ENCODE results near the gene CAPSL. TPM values are rescaled to one million over a fixed set of nuclear protein-coding genes. Genes with fewer than 3 reads are reported as not detected.

The CAPSL gene
- total and polyA plus RNA-seq, 2 of the 8 experiments (the other 6 are each of a cell fraction or from before 2014, with no cell fraction given): not detected

DNA sequence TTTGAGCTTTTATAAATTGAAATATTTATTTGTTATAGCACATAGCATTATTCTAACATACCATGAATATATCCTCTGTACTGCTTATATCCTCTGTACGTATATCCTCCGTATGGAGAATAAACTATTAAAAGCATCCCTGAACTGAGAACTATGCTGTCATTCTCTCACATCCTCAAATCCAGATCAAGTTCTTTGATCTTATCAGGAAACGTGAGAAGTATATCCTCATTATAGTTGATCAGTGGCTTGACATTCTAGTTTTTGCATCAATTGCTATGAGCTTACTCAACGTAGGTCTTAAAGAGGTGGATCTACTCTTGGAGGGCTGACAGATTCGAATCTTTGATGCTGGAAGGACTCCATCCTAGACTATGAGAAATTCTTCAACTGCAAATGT lies 44.3 kb downstream of the CAPSL start:
- H3K36me3 ChIP-seq (ENCODE audit: control insufficient read depth in 2 of 4, insufficient read depth in 4 of 4, low read length in 3 of 4): no peaks in the 10 kb centered on the region
- peaks cover 0 to under 1% (median 0%) of the 10 kb centered on the region in 4 experiments; a peak in 1 of 7 replicates for H3K4me1 ChIP-seq (replicated peaks in 1 of 4; ENCODE audit: control insufficient read depth in 3 of 4, insufficient read depth in 4 of 4, low read length in 3 of 4)
- H3K56ac ChIP-seq (replicated peaks; ENCODE audit: insufficient read length, low read depth, low read length): no peak overlapping the region
- DNase-seq (ENCODE audit: low read depth in 1 of 2, low spot score in 2 of 2) (no peak), FAIRE-seq (no peak)
- POLR2A ChIA-PET (ENCODE audit: partially characterized antibody): no interaction called here
- no peak overlapping the region for H3K4me2 ChIP-seq (ENCODE audit: insufficient read depth in 1 of 2, low read depth in 2 of 2, low read length in 2 of 2)
- WGBS, 2 experiments (ENCODE audit: extremely low coverage in 1 of 2, insufficient coverage in 1 of 2, insufficient read length in 1 of 2, insufficient replicate concordance in 2 of 2, low coverage in 1 of 2, low lambda C conversion rate in 2 of 2, missing lambda C conversion rate in 1 of 2): 93% methylated on average over 5 of the region's 5 CpGs; no CpG with 5 or more reads in 1 of the 2 experiments
- H3K27me3 ChIP-seq (replicated peaks in 1 of 4; ENCODE audit: control insufficient read depth in 3 of 4, extremely low read depth in 1 of 4, insufficient read depth in 3 of 4, low read length in 3 of 4): no peaks in the 10 kb centered on the region
- CTCF ChIA-PET (ENCODE audit: partially characterized antibody): interaction anchor here (0.8 to 2.4 kb wide), 4 partner anchors 21 to 33 kb away, joined by 3 to 6 read pairs (median 4); no protein-coding TSS in a partner anchor
- no peak for TF ChIP-seq BCL11A (IDR thresholded peaks at IDR 0.05; ENCODE audit: low read depth in 2 of 2, low read length in 2 of 2)
- no peak for TF ChIP-seq SUZ12 (IDR thresholded peaks at IDR 0.05; ENCODE audit: low read length)
- TF ChIP-seq RNF2 (IDR thresholded peaks at IDR 0.05; ENCODE audit: borderline replicate concordance, low read depth, low read length, missing control alignments, poor library complexity, severe bottlenecking): no peak
- no peak for TF ChIP-seq CREB1 (IDR thresholded peaks at IDR 0.05)
- no peak for TF ChIP-seq GABPA (IDR thresholded peaks at IDR 0.05; ENCODE audit: borderline replicate concordance, insufficient read depth, low read length)
- TF ChIP-seq, protein P1, sequence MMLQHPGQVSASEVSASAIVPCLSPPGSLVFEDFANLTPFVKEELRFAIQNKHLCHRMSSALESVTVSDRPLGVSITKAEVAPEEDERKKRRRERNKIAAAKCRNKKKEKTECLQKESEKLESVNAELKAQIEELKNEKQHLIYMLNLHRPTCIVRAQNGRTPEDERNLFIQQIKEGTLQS (IDR thresholded peaks at IDR 0.05; ENCODE audit: insufficient read depth, low read depth, low read length): no peak
- no peak for TF ChIP-seq POLR2AphosphoS5 (IDR thresholded peaks at IDR 0.05; ENCODE audit: low read depth, low read length)
- TF ChIP-seq HDAC6 (IDR thresholded peaks at IDR 0.05; ENCODE audit: low read depth, low read length): no peak
- TF ChIP-seq FOSL1 (IDR thresholded peaks at IDR 0.05; ENCODE audit: insufficient read depth, low read depth, low read length): no peak
- no peak overlapping the region for H2BK120ac ChIP-seq (replicated peaks; ENCODE audit: low read depth, low read length)
- H3K79me1 ChIP-seq (ENCODE audit: low read depth, low read length): no peaks in the 10 kb centered on the region
- H2BK20ac ChIP-seq (ENCODE audit: low read length): no peak overlapping the region
- H4K8ac ChIP-seq (ENCODE audit: extremely low read depth, insufficient read depth, low read length): no peak overlapping the region
- H2BK12ac ChIP-seq (ENCODE audit: low read depth, low read length): no peak overlapping the region
- H3K23me2 ChIP-seq (ENCODE audit: low read depth, low read length): no peaks in the 10 kb centered on the region
- no peak overlapping the region for H3K9ac ChIP-seq (replicated peaks in 1 of 4; ENCODE audit: extremely low read depth in 1 of 4, low read depth in 3 of 4, low read length in 3 of 4)
- no peak overlapping the region for H2AFZ ChIP-seq (ENCODE audit: low read length)
- no peak overlapping the region for H2AK5ac ChIP-seq (ENCODE audit: low read depth, low read length)
- no peak overlapping the region for H4K5ac ChIP-seq (ENCODE audit: insufficient read length, low read depth, low read length)
- H2BK5ac ChIP-seq (ENCODE audit: low read depth, low read length): no peak overlapping the region
- H3K9me3 ChIP-seq (ENCODE audit: insufficient read depth in 2 of 2, low read depth in 1 of 2, low read length in 1 of 2): peaks cover 0 to 6% of the 10 kb centered on the region in 2 experiments; a peak in 1 of 4 replicates
- no peak overlapping the region for H3K23ac ChIP-seq (ENCODE audit: insufficient read length)
- H4K20me1 ChIP-seq (replicated peaks in 1 of 2; ENCODE audit: control insufficient read depth in 1 of 2, insufficient read depth in 2 of 2, low read length in 2 of 2): no peaks in the 10 kb centered on the region
- no peak overlapping the region for H3K27ac ChIP-seq (ENCODE audit: low read depth, low read length)
- H3K18ac ChIP-seq (ENCODE audit: extremely low read depth, low read length): no peak overlapping the region
- no peaks in the 10 kb centered on the region for H3K79me2 ChIP-seq (ENCODE audit: control insufficient read depth in 1 of 2, insufficient read depth in 2 of 2, low read length in 2 of 2)
- no peak overlapping the region for H3K4me3 ChIP-seq (ENCODE audit: extremely low read depth in 1 of 4, insufficient read depth in 2 of 4, low read depth in 3 of 4, low read length in 4 of 4)
- no peak overlapping the region for H3K4ac ChIP-seq (replicated peaks; ENCODE audit: insufficient read length, low read depth, low read length)
- no peak overlapping the region for H2BK15ac ChIP-seq (ENCODE audit: low read length)
- no peak overlapping the region for H3K14ac ChIP-seq (ENCODE audit: insufficient read length)
- H4K91ac ChIP-seq (replicated peaks; ENCODE audit: insufficient read length, low read length): no peak overlapping the region
